K562 (cell line): ENCODE measurements around the gene METTL2A. TPM values are rescaled to one million over a fixed set of nuclear protein-coding genes. Genes with fewer than 3 reads are reported as not detected.

Experiments used
- CEBPG ChIP-seq, 3 experiments: fragments of 200-800 bp in 1 of 3; sonication (Bioruptor generic) in 1 of 3; sonication (generic) in 1 of 3; formaldehyde crosslinking in 1 of 3; IDR thresholded peaks in 2 of 3; conservative IDR thresholded peaks in 1 of 3; 2 replicates each; pipeline versions ENCODE4 v1.6.1 to v1.8.0; 2016 to 2022; ENCODE audit warnings: missing compliant biosample characterization in 2 of 3, missing genetic modification characterization in 2 of 3, mild to moderate bottlenecking in 1 of 3, missing genetic modification reagents in 1 of 3
- EP300 ChIP-seq: IDR thresholded peaks from 2 replicates; pipeline ENCODE4 v1.6.1; 2012; ENCODE audit warnings: low read length, improper control_type of control experiment
- MITF ChIP-seq: IDR thresholded peaks from 2 replicates; pipeline ENCODE4 v1.6.1; 2014; ENCODE audit warnings: antibody characterized with exemption
- MXD1 ChIP-seq: fragments of 250-450 bp; sonication (Bioruptor Pico); IDR thresholded peaks from 2 replicates; pipeline ENCODE4 v1.8.0; 2021; ENCODE audit warnings: borderline replicate concordance, mild to moderate bottlenecking, moderate library complexity; ENCODE audit not compliant: poor library complexity, severe bottlenecking
- NELFE ChIP-seq: IDR thresholded peaks from 2 replicates; pipeline ENCODE4 v1.6.1; 2011; ENCODE audit warnings: mild to moderate bottlenecking; ENCODE audit not compliant: insufficient read depth, insufficient read length
- NFIX ChIP-seq: fragments of 250-450 bp; sonication (Bioruptor Pico); IDR thresholded peaks from 2 replicates; pipeline ENCODE4 v1.4.0; 2020; ENCODE audit warnings: low read depth, mild to moderate bottlenecking, moderate library complexity
- POLR2G ChIP-seq: fragments of 200-400 bp; formaldehyde crosslinking; IDR thresholded peaks from 2 replicates; pipeline ENCODE4 v1.6.1; 2017; ENCODE audit warnings: low read depth, mild to moderate bottlenecking, antibody characterized with exemption, low read length, moderate library complexity
- RB1 ChIP-seq: fragments of 450-650 bp; IDR thresholded peaks from 2 replicates; pipeline ENCODE4 v1.6.1; 2017; ENCODE audit warnings: low read depth, mild to moderate bottlenecking
- SIN3B ChIP-seq: fragments of 450-650 bp; IDR thresholded peaks from 2 replicates; pipeline ENCODE4 v1.6.1; 2017; ENCODE audit warnings: low read depth, mild to moderate bottlenecking, moderate library complexity
- SLC30A9 ChIP-seq: fragments of 250-450 bp; sonication (Bioruptor Pico); IDR thresholded peaks from 2 replicates; pipeline ENCODE4 v1.8.0; 2022; ENCODE audit warnings: mild to moderate bottlenecking, moderate library complexity
- SNRNP70 ChIP-seq: fragments of 200-400 bp; formaldehyde crosslinking; optimal IDR thresholded peaks from 2 replicates; pipeline ENCODE3; 2017; ENCODE audit warnings: low read depth, low read length
- SP2 ChIP-seq: IDR thresholded peaks from 2 replicates; pipeline ENCODE4 v1.6.1; 2011; ENCODE audit warnings: mild to moderate bottlenecking, low read depth, low read length, moderate library complexity; ENCODE audit not compliant: poor library complexity, severe bottlenecking; ENCODE audit errors: extremely low read depth
- SUPT5H ChIP-seq: fragments of 450-650 bp; IDR thresholded peaks from 2 replicates; pipeline ENCODE4 v1.6.1; 2016
- TEAD1 ChIP-seq, 2 experiments: fragments of 450-650 bp in 1 of 2; sonication (generic) in 1 of 2; formaldehyde crosslinking; IDR thresholded peaks; 2 replicates each; pipeline versions ENCODE4 v1.4.0 to v1.8.0; 2020 to 2022; ENCODE audit warnings: mild to moderate bottlenecking in 2 of 2, missing genetic modification reagents in 1 of 2
- ZFP1 ChIP-seq: fragments of 450-650 bp; formaldehyde crosslinking; IDR thresholded peaks from 2 replicates; pipeline ENCODE4 v1.4.0; 2020; ENCODE audit warnings: mild to moderate bottlenecking, mixed read lengths
- ZNF146 ChIP-seq: IDR thresholded peaks from one replicate; pipeline ENCODE4 v1.6.1; 2018; ENCODE audit warnings: missing compliant biosample characterization; ENCODE audit not compliant: unreplicated experiment
- ZNF407 ChIP-seq: fragments of 450-650 bp; IDR thresholded peaks from 2 replicates; pipeline ENCODE4 v1.6.1; 2016; ENCODE audit warnings: low read depth
- polyA plus RNA-seq, 8 experiments: library from polyadenylated mRNA; depleted of rRNA in 4 of 8; stranded (reverse) in 5 of 8; unstranded in 3 of 8; fragments of >200 nt; fragmentation: Nextera tagmentation in 2 of 8; fragmentation: Illumina TruSeq in 1 of 8; extraction: Ambion mirVana in 2 of 8; extraction: Trizol in 1 of 8; gene quantifications; 2 replicates each; pipeline versions ENCODE4 v1.2.1 to v1.2.3, GENCODE V29; 2011 to 2014; ENCODE audit warnings: inconsistent platforms in 1 of 8, missing spikeins in 1 of 8
- total RNA-seq, 7 experiments: library from RNA; depleted of rRNA in 6 of 7; stranded (reverse); fragments of >200 nt in 6 of 7; fragmentation: Illumina TruSeq in 2 of 7; extraction: Trizol in 2 of 7; gene quantifications; 2 replicates each; pipeline versions ENCODE4 v1.2.1 to v1.2.3, GENCODE V29; 2011 to 2021; ENCODE audit warnings: low replicate concordance in 1 of 7

METTL2A gene
- total and polyA plus RNA-seq, 9 of the 15 experiments (the other 6 are each of a cell fraction or from before 2014, with no cell fraction given), result 21.0 to 52.5 (median 33.2) TPM

GRCh38 chr17:62478424-62478879 lies 54.8 kb downstream of the METTL2A start, which contains the start of gene TLK2 (continued):
- TF ChIP-seq MITF (no peak), POLR2G (peak; percentile 77), ZNF407 (no peak), CEBPG (CRISPR knock-in tag; IDR thresholded peaks at IDR 0.05) (no peak), CEBPG (tag; conservative IDR thresholded peaks at IDR 0.05 in 1 of 2, IDR thresholded peaks at IDR 0.05 in 1 of 2) (no peak), SNRNP70 (no peak), SLC30A9 (CRISPR knock-in tag) (no peak), MXD1 (no peak), NFIX (CRISPR knock-in tag) (no peak), NELFE (no peak), ZFP1 (CRISPR knock-in tag) (no peak), ZNF146 (no peak), SUPT5H (no peak), EP300 (no peak), SIN3B (no peak; the same call in 1 of the 2 replicates), SP2 (no peak), RB1 (0 out of 2 replicates have a peak, but pooled peaks have one; percentile 11), TEAD1 (CRISPR knock-in tag; IDR thresholded peaks at IDR 0.05) (no peak)
